ENCODE results near the gene SPHKAP.
A peak's percentile ranks its signal among the peaks of the same experiment; 100 is the strongest.
"Not testable (repeated sequence)": the region's sequence is repeated elsewhere in the genome, so short reads cannot be mapped to it uniquely, and the experiment has no call there.

The SPHKAP gene

GRCh38 chr2:227936249-227936648, 245.2 kb downstream of the SPHKAP start:
- not testable (repeated sequence) for H3K9me3 ChIP-seq (replicated peaks in 1 of 2; ENCODE audit: control insufficient read depth in 2 of 2, insufficient read depth in 1 of 2, low read depth in 1 of 2, low read length in 2 of 2); H3K27me3 ChIP-seq (ENCODE audit: control insufficient read depth in 3 of 3, insufficient read depth in 3 of 3, low read depth in 1 of 3, low read length in 3 of 3); H2BK15ac ChIP-seq (ENCODE audit: low read length); H3K4me3 ChIP-seq (ENCODE audit: low read length in 2 of 2); H2BK120ac ChIP-seq (ENCODE audit: low read depth, low read length); H3K27ac ChIP-seq (replicated peaks; ENCODE audit: low read length); H3K4me2 ChIP-seq (ENCODE audit: insufficient read depth, low read length, poor library complexity, severe bottlenecking); H3K18ac ChIP-seq (ENCODE audit: low read length); H3K36me3 ChIP-seq (replicated peaks in 1 of 2; ENCODE audit: control insufficient read depth in 2 of 2, insufficient read depth in 2 of 2, low read length in 2 of 2); DNase-seq (ENCODE audit: low spot score); H3K4ac ChIP-seq (ENCODE audit: low read length); H2BK5ac ChIP-seq (ENCODE audit: low read length); H2AK5ac ChIP-seq (ENCODE audit: low read depth, low read length); H4K8ac ChIP-seq (ENCODE audit: low read depth, low read length); H4K91ac ChIP-seq (ENCODE audit: low read depth, low read length, poor library complexity); H3K79me1 ChIP-seq (ENCODE audit: low read depth, low read length); H3K23ac ChIP-seq (ENCODE audit: low read depth, low read length, poor library complexity); H2AFZ ChIP-seq (ENCODE audit: low read length); H3K9ac ChIP-seq (ENCODE audit: low read depth, low read length, poor library complexity); H3K14ac ChIP-seq (ENCODE audit: low read length); H3K4me1 ChIP-seq (ENCODE audit: control insufficient read depth in 2 of 2, insufficient read depth in 1 of 2, low read depth in 1 of 2, low read length in 2 of 2); H2BK12ac ChIP-seq (ENCODE audit: low read length)
- WGBS, 2 donors (ENCODE audit: extremely low coverage in 2 of 2, insufficient read length in 2 of 2, insufficient replicate concordance in 1 of 2) = no CpG with 5 or more reads among the region's 7 CpGs

- Histone ChIP-seq H3K4ac (ENCODE audit: low read length) (no peak overlapping the region), H3K36me3 (replicated peaks in 1 of 2; ENCODE audit: control insufficient read depth in 2 of 2, insufficient read depth in 2 of 2, low read length in 2 of 2) (no peaks in the 10 kb centered on the region), H3K9ac (ENCODE audit: low read depth, low read length, poor library complexity) (no peak overlapping the region), H3K4me3 (ENCODE audit: low read length in 2 of 2) (no peak overlapping the region), H3K79me1 (ENCODE audit: low read depth, low read length) (no peaks in the 10 kb centered on the region), H3K18ac (ENCODE audit: low read length) (no peak overlapping the region), H3K9me3 (replicated peaks in 1 of 2; ENCODE audit: control insufficient read depth in 2 of 2, insufficient read depth in 1 of 2, low read depth in 1 of 2, low read length in 2 of 2) (no peaks in the 10 kb centered on the region), H2BK12ac (ENCODE audit: low read length) (no peak overlapping the region), H3K23ac (ENCODE audit: low read depth, low read length, poor library complexity) (no peak overlapping the region), H3K27ac (replicated peaks; ENCODE audit: low read length) (no peak overlapping the region), H4K8ac (ENCODE audit: low read depth, low read length) (no peak overlapping the region), H3K4me1 (ENCODE audit: control insufficient read depth in 2 of 2, insufficient read depth in 1 of 2, low read depth in 1 of 2, low read length in 2 of 2) (no peaks in the 10 kb centered on the region), H4K91ac (ENCODE audit: low read depth, low read length, poor library complexity) (no peak overlapping the region), H2BK120ac (ENCODE audit: low read depth, low read length) (no peak overlapping the region), H3K27me3 (ENCODE audit: control insufficient read depth in 3 of 3, insufficient read depth in 3 of 3, low read depth in 1 of 3, low read length in 3 of 3) (no peaks in the 10 kb centered on the region), H2BK15ac (ENCODE audit: low read length) (no peak overlapping the region), H3K14ac (ENCODE audit: low read length) (no peak overlapping the region), H2BK5ac (ENCODE audit: low read length) (no peak overlapping the region), H2AK5ac (ENCODE audit: low read depth, low read length) (no peak overlapping the region), H3K4me2 (ENCODE audit: insufficient read depth, low read length, poor library complexity, severe bottlenecking) (no peak overlapping the region), H2AFZ (ENCODE audit: low read length) (no peak overlapping the region)
- no CpG with 5 or more reads among the region's 1 CpG for WGBS, 2 donors (ENCODE audit: extremely low coverage in 2 of 2, insufficient read length in 2 of 2, insufficient replicate concordance in 1 of 2)
- peak; percentile 9 for DNase-seq (ENCODE audit: low spot score)
Measured at GRCh38 chr2:227933884-227934283, 247.6 kb downstream of the SPHKAP start.

- Histone ChIP-seq H3K27ac (replicated peaks; ENCODE audit: low read length) (no peak overlapping the region), H3K9ac (ENCODE audit: low read depth, low read length, poor library complexity) (no peak overlapping the region), H3K36me3 (replicated peaks in 1 of 2; ENCODE audit: control insufficient read depth in 2 of 2, insufficient read depth in 2 of 2, low read length in 2 of 2) (no peaks in the 10 kb centered on the region), H3K4ac (ENCODE audit: low read length) (no peak overlapping the region), H3K18ac (ENCODE audit: low read length) (no peak overlapping the region), H2AFZ (ENCODE audit: low read length) (no peak overlapping the region), H4K8ac (ENCODE audit: low read depth, low read length) (no peak overlapping the region), H3K9me3 (replicated peaks in 1 of 2; ENCODE audit: control insufficient read depth in 2 of 2, insufficient read depth in 1 of 2, low read depth in 1 of 2, low read length in 2 of 2) (no peaks in the 10 kb centered on the region), H2BK15ac (ENCODE audit: low read length) (no peak overlapping the region), H3K4me2 (ENCODE audit: insufficient read depth, low read length, poor library complexity, severe bottlenecking) (no peak overlapping the region), H2BK12ac (ENCODE audit: low read length) (no peak overlapping the region), H2AK5ac (ENCODE audit: low read depth, low read length) (no peak overlapping the region), H2BK5ac (ENCODE audit: low read length) (no peak overlapping the region), H4K91ac (ENCODE audit: low read depth, low read length, poor library complexity) (no peak overlapping the region), H3K4me3 (ENCODE audit: low read length in 2 of 2) (no peak overlapping the region), H3K14ac (ENCODE audit: low read length) (no peak overlapping the region), H2BK120ac (ENCODE audit: low read depth, low read length) (no peak overlapping the region), H3K27me3 (ENCODE audit: control insufficient read depth in 3 of 3, insufficient read depth in 3 of 3, low read depth in 1 of 3, low read length in 3 of 3) (no peaks in the 10 kb centered on the region), H3K23ac (ENCODE audit: low read depth, low read length, poor library complexity) (no peak overlapping the region), H3K4me1 (ENCODE audit: control insufficient read depth in 2 of 2, insufficient read depth in 1 of 2, low read depth in 1 of 2, low read length in 2 of 2) (no peaks in the 10 kb centered on the region), H3K79me1 (ENCODE audit: low read depth, low read length) (no peaks in the 10 kb centered on the region)
- no peak for DNase-seq (ENCODE audit: low spot score)
- no CpG with 5 or more reads among the region's 2 CpGs for WGBS, 2 donors (ENCODE audit: extremely low coverage in 2 of 2, insufficient read length in 2 of 2, insufficient replicate concordance in 1 of 2)
Measured at GRCh38 chr2:227932403-227932802, 249.1 kb downstream of the SPHKAP start.

GRCh38 chr2:227932001-227932400, 249.5 kb downstream of the SPHKAP start:
- H3K27me3 ChIP-seq (ENCODE audit: control insufficient read depth in 3 of 3, insufficient read depth in 3 of 3, low read depth in 1 of 3, low read length in 3 of 3) = no peaks in the 10 kb centered on the region
- no peak overlapping the region for H2BK15ac ChIP-seq (ENCODE audit: low read length)
- no peak overlapping the region for H3K4me2 ChIP-seq (ENCODE audit: insufficient read depth, low read length, poor library complexity, severe bottlenecking)
- no peak overlapping the region for H3K4ac ChIP-seq (ENCODE audit: low read length)
- no peak overlapping the region for H3K14ac ChIP-seq (ENCODE audit: low read length)
- no peaks in the 10 kb centered on the region for H3K9me3 ChIP-seq (replicated peaks in 1 of 2; ENCODE audit: control insufficient read depth in 2 of 2, insufficient read depth in 1 of 2, low read depth in 1 of 2, low read length in 2 of 2)
- H3K79me1 ChIP-seq (ENCODE audit: low read depth, low read length) = no peaks in the 10 kb centered on the region
- WGBS, 2 donors (ENCODE audit: extremely low coverage in 2 of 2, insufficient read length in 2 of 2, insufficient replicate concordance in 1 of 2) = no CpG with 5 or more reads among the region's 6 CpGs
- H4K91ac ChIP-seq (ENCODE audit: low read depth, low read length, poor library complexity) = no peak overlapping the region
- no peak overlapping the region for H3K18ac ChIP-seq (ENCODE audit: low read length)
- no peak overlapping the region for H4K8ac ChIP-seq (ENCODE audit: low read depth, low read length)
- no peak overlapping the region for H2BK120ac ChIP-seq (ENCODE audit: low read depth, low read length)
- no peak overlapping the region for H2BK12ac ChIP-seq (ENCODE audit: low read length)
- H3K27ac ChIP-seq (replicated peaks; ENCODE audit: low read length) = no peak overlapping the region
- H3K4me3 ChIP-seq (ENCODE audit: low read length in 2 of 2) = no peak overlapping the region
- no peak overlapping the region for H3K9ac ChIP-seq (ENCODE audit: low read depth, low read length, poor library complexity)
- H2BK5ac ChIP-seq (ENCODE audit: low read length) = no peak overlapping the region
- H2AK5ac ChIP-seq (ENCODE audit: low read depth, low read length) = no peak overlapping the region
- DNase-seq (ENCODE audit: low spot score) = no peak
- no peaks in the 10 kb centered on the region for H3K36me3 ChIP-seq (replicated peaks in 1 of 2; ENCODE audit: control insufficient read depth in 2 of 2, insufficient read depth in 2 of 2, low read length in 2 of 2)
- no peak overlapping the region for H3K23ac ChIP-seq (ENCODE audit: low read depth, low read length, poor library complexity)
- H3K4me1 ChIP-seq (ENCODE audit: control insufficient read depth in 2 of 2, insufficient read depth in 1 of 2, low read depth in 1 of 2, low read length in 2 of 2) = no peaks in the 10 kb centered on the region
- H2AFZ ChIP-seq (ENCODE audit: low read length) = no peak overlapping the region
